ENCODE measurements around the gene FADS1.

The FADS1 gene

GRCh38 chr11:61816736-61817455 lies at the start of gene FADS1:
Gene FADS1, minus strand, starts transcription at chr11:61817003. Its CDS starts 74 bp downstream, at chr11:61816929.
- Mint-ChIP-seq H3K4me1 (peaks cover 10 to 21% of the 10 kb centered on the region in 2 donors), H3K27me3 (no peaks in the 10 kb centered on the region), H3K9me3 (peaks cover 4 to 5% of the 10 kb centered on the region in 2 donors), H3K36me3 (peaks cover 25 to 42% of the 10 kb centered on the region in 2 donors), H3K4me3 (peak within 1 kb of the TSS; percentile 84 to 91), H3K27ac (peak within 1 kb of the TSS; percentile 97)
- DNase-seq, result peak; percentile 85
- peak; percentile 66 to 76 for ATAC-seq (replicated peaks)

- Mint-ChIP-seq H3K27me3 (no peaks in the 10 kb centered on the region), H3K27ac (peak overlapping the region; percentile 20), H3K4me1 (peaks cover 13 to 17% of the 10 kb centered on the region in 2 donors), H3K4me3 (no peak overlapping the region), H3K36me3 (peaks cover 40 to 50% of the 10 kb centered on the region in 2 donors), H3K9me3 (no peaks in the 10 kb centered on the region)
- no peak for DNase-seq
- ATAC-seq (replicated peaks), result no peak
Observed at GRCh38 chr11:61866231-61866957, 49.6 kb upstream of the FADS1 start.

- Mint-ChIP-seq H3K27me3 (no peaks in the 10 kb centered on the region), H3K4me3 (peak overlapping the region in 1 of 2 donors; percentile 36), H3K36me3 (peaks cover 46 to 63% of the 10 kb centered on the region in 2 donors), H3K27ac (no peak overlapping the region), H3K9me3 (no peaks in the 10 kb centered on the region), H3K4me1 (peaks cover 3 to 5% of the 10 kb centered on the region in 2 donors)
- DNase-seq (no peak), ATAC-seq (replicated peaks) (no peak)
Observed at GRCh38 chr11:61864814-61865775, 48.3 kb upstream of the FADS1 start.

- Mint-ChIP-seq H3K9me3 (no peaks in the 10 kb centered on the region), H3K36me3 (peaks cover 59 to 77% of the 10 kb centered on the region in 2 donors), H3K27me3 (no peaks in the 10 kb centered on the region), H3K4me1 (peaks cover 3 to 5% of the 10 kb centered on the region in 2 donors), H3K27ac (no peak overlapping the region), H3K4me3 (no peak overlapping the region)
- ATAC-seq (replicated peaks), result no peak
- DNase-seq, result no peak
Observed at GRCh38 chr11:61863548-61864081, 46.8 kb upstream of the FADS1 start.

GRCh38 chr11:61862714-61863547 lies 46.1 kb upstream of the FADS1 start:
- DNase-seq, result no peak
- ATAC-seq (replicated peaks), result no peak
- no peaks in the 10 kb centered on the region for H3K27me3 Mint-ChIP-seq
- peak overlapping the region; percentile 27 for H3K27ac Mint-ChIP-seq
- peaks cover 61 to 77% of the 10 kb centered on the region in 2 donors for H3K36me3 Mint-ChIP-seq
- no peak overlapping the region for H3K4me3 Mint-ChIP-seq
- H3K9me3 Mint-ChIP-seq, result no peaks in the 10 kb centered on the region
- peaks cover 2 to 5% of the 10 kb centered on the region in 2 donors for H3K4me1 Mint-ChIP-seq

GRCh38 chr11:61861634-61862033 lies 44.8 kb upstream of the FADS1 start:
- no peaks in the 10 kb centered on the region for H3K9me3 Mint-ChIP-seq
- H3K4me1 Mint-ChIP-seq, result peaks cover 2 to 5% of the 10 kb centered on the region in 2 donors
- H3K36me3 Mint-ChIP-seq, result peaks cover 67 to 80% of the 10 kb centered on the region in 2 donors
- no peaks in the 10 kb centered on the region for H3K27me3 Mint-ChIP-seq
- DNase-seq, result no peak
- H3K27ac Mint-ChIP-seq, result no peak overlapping the region
- no peak for ATAC-seq (replicated peaks)
- H3K4me3 Mint-ChIP-seq, result no peak overlapping the region

- H3K36me3 Mint-ChIP-seq, result peaks cover 62 to 76% of the 10 kb centered on the region in 2 donors
- H3K27me3 Mint-ChIP-seq, result no peaks in the 10 kb centered on the region
- H3K4me3 Mint-ChIP-seq, result no peak overlapping the region
- DNase-seq, result no peak
- H3K27ac Mint-ChIP-seq, result no peak overlapping the region
- no peak for ATAC-seq (replicated peaks)
- peaks cover 0 to 5% of the 10 kb centered on the region in 2 donors for H3K4me1 Mint-ChIP-seq
- no peaks in the 10 kb centered on the region for H3K9me3 Mint-ChIP-seq
Observed at GRCh38 chr11:61860054-61860903, 43.5 kb upstream of the FADS1 start.

- DNase-seq, result no peak
- Mint-ChIP-seq H3K27ac (no peak overlapping the region), H3K4me3 (no peak overlapping the region), H3K9me3 (no peaks in the 10 kb centered on the region), H3K27me3 (no peaks in the 10 kb centered on the region), H3K4me1 (peaks cover 0 to 2% of the 10 kb centered on the region in 2 donors), H3K36me3 (peaks cover 55 to 75% of the 10 kb centered on the region in 2 donors)
- ATAC-seq (replicated peaks), result no peak
Observed at GRCh38 chr11:61855939-61856680, 39.3 kb upstream of the FADS1 start.

GRCh38 chr11:61854966-61855714 lies 38.3 kb upstream of the FADS1 start:
- Mint-ChIP-seq H3K36me3 (peaks cover 50 to 72% of the 10 kb centered on the region in 2 donors), H3K27ac (no peak overlapping the region), H3K4me3 (no peak overlapping the region), H3K4me1 (peaks cover 0 to 2% of the 10 kb centered on the region in 2 donors), H3K9me3 (no peaks in the 10 kb centered on the region), H3K27me3 (no peaks in the 10 kb centered on the region)
- ATAC-seq (replicated peaks) (no peak), DNase-seq (no peak)

- Mint-ChIP-seq H3K27me3 (no peaks in the 10 kb centered on the region), H3K9me3 (no peaks in the 10 kb centered on the region), H3K4me1 (peaks cover 0 to 2% of the 10 kb centered on the region in 2 donors), H3K4me3 (no peak overlapping the region), H3K27ac (no peak overlapping the region), H3K36me3 (peaks cover 46 to 72% of the 10 kb centered on the region in 2 donors)
- ATAC-seq (replicated peaks) (no peak), DNase-seq (no peak)
Observed at GRCh38 chr11:61854206-61854895, 37.5 kb upstream of the FADS1 start.

- H3K9me3 Mint-ChIP-seq, result no peaks in the 10 kb centered on the region
- peaks cover 40 to 67% of the 10 kb centered on the region in 2 donors for H3K36me3 Mint-ChIP-seq
- no peaks in the 10 kb centered on the region for H3K27me3 Mint-ChIP-seq
- H3K4me1 Mint-ChIP-seq, result peaks cover 0 to 2% of the 10 kb centered on the region in 2 donors
- ATAC-seq (replicated peaks) (no peak), DNase-seq (no peak)
- H3K27ac Mint-ChIP-seq, result no peak overlapping the region
- no peak overlapping the region for H3K4me3 Mint-ChIP-seq
Observed at GRCh38 chr11:61853698-61854169, 36.9 kb upstream of the FADS1 start.
